ENCODE measurements around the gene AP5Z1.

AP5Z1 gene

GRCh38 chr7:4744391-4745264, 30.8 kb upstream of the AP5Z1 start:
- in situ Hi-C loops (cut with HindIII; ENCODE audit: low pct_ligation_motif_present, low pct_unique_long_range_greater_than_20kb, low sequenced_read_pairs), result no loop called here
- DNase-seq, result peak; percentile 100

DNA sequence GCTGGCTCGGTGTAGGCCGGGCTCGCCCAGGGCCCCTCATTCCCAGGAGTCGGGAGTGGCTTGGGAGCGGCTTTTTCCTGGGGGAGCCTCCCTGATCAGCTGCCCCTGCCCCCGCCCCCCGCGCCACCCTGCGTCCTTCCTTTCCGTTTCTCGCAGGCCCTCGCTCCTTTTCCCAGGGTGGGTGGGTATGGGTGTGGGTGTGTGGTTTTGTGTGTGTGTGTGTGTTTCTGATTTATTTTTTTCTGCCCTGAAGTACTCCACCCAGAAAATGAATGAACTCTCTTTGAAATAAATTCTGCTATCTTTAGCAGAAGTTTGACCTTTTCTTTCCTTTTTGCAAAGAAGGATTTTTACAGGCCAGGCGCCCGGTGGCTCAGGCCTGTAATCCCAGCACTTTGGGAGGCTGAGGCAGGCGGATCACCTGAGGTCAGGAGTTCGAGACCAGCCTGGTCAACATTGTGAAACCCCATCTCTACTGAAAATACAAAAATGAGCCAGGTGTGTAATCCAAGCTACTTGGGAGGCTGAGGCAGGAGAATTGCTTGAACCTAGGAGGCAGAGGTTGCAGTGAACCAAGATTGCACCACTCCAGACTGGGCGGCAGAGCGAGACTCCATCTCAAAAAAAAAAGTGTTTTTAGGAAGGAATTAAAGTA, 30.0 kb upstream of the AP5Z1 start:
- DNase-seq, result no peak
- in situ Hi-C loops (cut with HindIII; ENCODE audit: low pct_ligation_motif_present, low pct_unique_long_range_greater_than_20kb, low sequenced_read_pairs), result no loop called here

- peak; percentile 90 for DNase-seq
- in situ Hi-C loops (cut with HindIII; ENCODE audit: low pct_ligation_motif_present, low pct_unique_long_range_greater_than_20kb, low sequenced_read_pairs), result no loop called here
Measured at GRCh38 chr7:4745971-4746919, 29.2 kb upstream of the AP5Z1 start.

DNA sequence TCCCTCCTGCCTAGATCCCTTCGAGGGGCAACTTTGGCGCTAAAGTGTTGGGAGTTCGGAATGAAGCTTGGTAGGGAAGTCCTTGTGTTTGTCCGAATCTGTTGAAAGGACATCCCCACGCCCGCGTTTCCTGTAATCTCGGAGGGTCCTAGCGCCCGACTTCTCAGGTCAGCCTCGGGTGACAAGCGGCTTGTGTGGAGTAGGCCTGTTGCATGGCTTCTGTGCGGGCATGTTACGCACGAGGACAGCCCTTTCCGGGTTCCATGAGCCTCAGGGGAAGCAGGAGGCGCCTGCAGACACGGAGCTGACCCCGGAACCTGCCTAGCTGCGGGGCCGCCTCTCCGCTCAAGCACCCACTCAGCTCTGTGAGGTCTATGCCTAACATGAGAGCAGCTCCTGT, 28.4 kb upstream of the AP5Z1 start:
- in situ Hi-C loops (cut with HindIII; ENCODE audit: low pct_ligation_motif_present, low pct_unique_long_range_greater_than_20kb, low sequenced_read_pairs), result no loop called here
- DNase-seq, result no peak

- DNase-seq, result no peak
- in situ Hi-C loops (cut with HindIII; ENCODE audit: low pct_ligation_motif_present, low pct_unique_long_range_greater_than_20kb, low sequenced_read_pairs), result no loop called here
Measured at GRCh38 chr7:4747746-4748145, 27.7 kb upstream of the AP5Z1 start.

DNA sequence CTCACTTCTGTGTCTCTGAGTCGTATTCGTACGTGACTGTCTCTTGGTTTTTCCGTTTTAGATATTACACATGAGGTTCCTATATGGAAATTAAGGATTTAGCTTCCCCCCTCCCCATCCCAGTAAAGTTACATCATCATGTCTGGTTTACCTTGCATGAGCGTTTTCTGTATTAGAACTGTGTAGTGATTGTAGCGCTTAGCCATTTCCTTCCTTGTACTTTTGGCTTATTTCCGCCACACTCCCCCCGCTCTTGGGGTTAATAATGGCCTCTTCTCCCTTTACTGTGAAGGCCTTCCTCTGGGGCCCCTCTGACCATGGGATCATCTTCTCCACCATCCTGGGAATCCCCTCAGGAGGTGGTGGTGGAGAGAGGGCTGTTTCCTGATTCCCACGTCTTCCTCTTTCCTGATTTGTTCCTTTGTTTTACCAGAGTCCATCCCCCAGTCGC, 27.2 kb upstream of the AP5Z1 start:
- DNase-seq, result no peak
- in situ Hi-C loops (cut with HindIII; ENCODE audit: low pct_ligation_motif_present, low pct_unique_long_range_greater_than_20kb, low sequenced_read_pairs), result no loop called here

GRCh38 chr7:4749363-4749762, 26.1 kb upstream of the AP5Z1 start:
- no peak for DNase-seq
- in situ Hi-C loops (cut with HindIII; ENCODE audit: low pct_ligation_motif_present, low pct_unique_long_range_greater_than_20kb, low sequenced_read_pairs), result no loop called here

- in situ Hi-C loops (cut with HindIII; ENCODE audit: low pct_ligation_motif_present, low pct_unique_long_range_greater_than_20kb, low sequenced_read_pairs), result no loop called here
- DNase-seq, result no peak
Measured at GRCh38 chr7:4749798-4750197, 25.6 kb upstream of the AP5Z1 start.

GRCh38 chr7:4751398-4751947, 23.9 kb upstream of the AP5Z1 start:
- DNase-seq, result no peak
- in situ Hi-C loops (cut with HindIII; ENCODE audit: low pct_ligation_motif_present, low pct_unique_long_range_greater_than_20kb, low sequenced_read_pairs), result no loop called here

- DNase-seq, result peak; percentile 80
- in situ Hi-C loops (cut with HindIII; ENCODE audit: low pct_ligation_motif_present, low pct_unique_long_range_greater_than_20kb, low sequenced_read_pairs), result no loop called here
Measured at GRCh38 chr7:4753598-4754432, 21.6 kb upstream of the AP5Z1 start.

DNA sequence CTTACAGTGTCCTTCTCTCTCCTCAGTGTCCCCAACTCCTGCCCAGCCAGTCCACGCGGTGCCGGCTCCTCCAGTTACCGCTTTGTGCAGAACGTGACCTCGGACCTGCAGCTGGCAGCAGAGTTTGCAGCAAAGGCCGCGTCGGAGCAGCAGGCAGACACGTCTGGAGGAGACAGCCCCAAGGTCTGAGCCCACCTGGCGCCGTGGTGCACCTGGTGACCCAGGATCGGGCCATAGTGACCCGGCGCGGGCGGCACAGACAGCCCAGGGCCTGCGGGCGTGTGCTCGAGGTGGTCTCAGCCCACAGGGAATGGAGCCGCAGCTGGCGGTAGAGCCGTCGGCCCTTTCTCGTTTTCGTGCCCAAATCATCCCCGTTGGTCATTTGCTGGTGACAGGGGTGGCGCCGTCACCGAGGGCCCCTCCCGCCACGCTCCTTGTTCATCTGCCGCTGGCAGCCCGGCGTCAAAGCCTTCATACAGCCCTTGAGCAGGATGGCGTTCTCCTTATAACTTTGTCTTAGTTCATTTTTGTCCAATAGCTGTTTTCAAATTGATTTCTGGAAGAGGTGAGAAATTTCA, 20.9 kb upstream of the AP5Z1 start:
- in situ Hi-C loops (cut with HindIII; ENCODE audit: low pct_ligation_motif_present, low pct_unique_long_range_greater_than_20kb, low sequenced_read_pairs), result no loop called here

GRCh38 chr7:4755045-4755444, 20.4 kb upstream of the AP5Z1 start:
- in situ Hi-C loops (cut with HindIII; ENCODE audit: low pct_ligation_motif_present, low pct_unique_long_range_greater_than_20kb, low sequenced_read_pairs), result no loop called here
- DNase-seq, result no peak

More for the DNA sequence above, 20.9 kb upstream of the AP5Z1 start:
- DNase-seq, result no peak

DNA sequence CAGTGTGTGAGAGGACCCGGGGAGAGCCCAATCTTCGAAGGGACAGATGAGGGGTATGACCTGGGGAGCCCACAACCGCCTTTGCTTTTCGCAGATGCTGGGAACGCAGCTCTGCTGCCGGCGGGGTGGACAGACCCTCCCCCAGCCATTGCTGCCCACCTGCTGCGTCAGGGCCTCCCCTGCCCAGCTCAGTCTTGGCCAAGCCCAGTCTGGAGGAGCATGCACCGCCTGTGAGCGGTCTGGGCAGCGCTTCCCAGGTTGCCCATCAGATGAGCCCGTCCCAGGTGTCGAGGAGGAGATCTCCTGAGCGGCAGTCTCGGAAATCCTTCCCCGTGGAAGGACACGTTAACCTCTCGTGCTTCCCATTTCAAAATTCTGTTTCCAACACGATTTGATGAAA, 17.3 kb upstream of the AP5Z1 start:
- in situ Hi-C loops (cut with HindIII; ENCODE audit: low pct_ligation_motif_present, low pct_unique_long_range_greater_than_20kb, low sequenced_read_pairs), result no loop called here
- no peak for DNase-seq

DNA sequence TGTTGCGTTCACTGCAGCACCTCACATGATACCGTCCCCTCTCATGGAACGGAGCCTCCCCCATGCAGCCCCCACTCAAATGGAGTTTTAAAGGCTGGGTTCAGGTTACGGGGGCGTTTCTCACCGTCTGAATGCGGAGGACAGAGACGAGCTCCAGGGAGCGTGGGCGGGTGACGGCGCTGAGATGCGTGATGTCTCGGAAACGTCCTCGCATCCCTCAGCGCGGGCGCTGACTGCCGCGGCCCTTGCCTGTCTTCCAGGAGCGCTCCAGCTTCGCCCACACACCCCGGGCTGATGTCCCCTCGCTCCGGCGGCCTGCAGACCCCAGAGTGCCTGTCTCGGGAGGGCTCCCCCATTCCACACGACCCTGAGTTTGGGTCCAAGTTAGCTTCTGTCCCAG, 16.6 kb upstream of the AP5Z1 start:
- in situ Hi-C loops (cut with HindIII; ENCODE audit: low pct_ligation_motif_present, low pct_unique_long_range_greater_than_20kb, low sequenced_read_pairs), result no loop called here
- no peak for DNase-seq

DNA sequence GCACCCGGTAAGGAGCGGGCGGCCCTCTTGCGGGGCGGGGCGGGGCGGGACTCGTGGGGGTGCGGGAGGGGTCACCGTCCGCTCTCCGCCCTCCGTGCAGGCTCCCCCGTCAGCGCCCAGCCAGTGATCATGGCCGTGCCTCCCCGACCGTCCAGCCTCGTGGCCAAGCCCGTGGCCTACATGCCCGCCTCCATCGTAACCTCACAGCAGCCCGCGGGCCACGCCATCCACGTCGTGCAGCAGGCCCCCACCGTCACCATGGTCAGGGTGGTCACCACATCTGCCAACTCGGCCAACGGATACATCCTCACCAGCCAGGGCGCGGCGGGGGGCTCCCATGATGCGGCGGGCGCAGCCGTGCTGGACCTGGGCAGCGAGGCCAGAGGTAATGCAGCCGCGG, 16.2 kb upstream of the AP5Z1 start:
- no peak for DNase-seq
- in situ Hi-C loops (cut with HindIII; ENCODE audit: low pct_ligation_motif_present, low pct_unique_long_range_greater_than_20kb, low sequenced_read_pairs), result no loop called here

- DNase-seq, result no peak
- in situ Hi-C loops (cut with HindIII; ENCODE audit: low pct_ligation_motif_present, low pct_unique_long_range_greater_than_20kb, low sequenced_read_pairs), result no loop called here
Measured at GRCh38 chr7:4760952-4761351, 14.5 kb upstream of the AP5Z1 start.

Measured in ACHN (cell line).